CD4-positive, alpha-beta T cell treated with Interleukin-10 for 1 hour (primary cell): ENCODE measurements around the gene TMEM123.

ENCODE experiments used
- DNase-seq: peaks from one replicate; pipeline ENCODE4 v3.0.0-alpha.2; 2020

TMEM123 gene

DNA sequence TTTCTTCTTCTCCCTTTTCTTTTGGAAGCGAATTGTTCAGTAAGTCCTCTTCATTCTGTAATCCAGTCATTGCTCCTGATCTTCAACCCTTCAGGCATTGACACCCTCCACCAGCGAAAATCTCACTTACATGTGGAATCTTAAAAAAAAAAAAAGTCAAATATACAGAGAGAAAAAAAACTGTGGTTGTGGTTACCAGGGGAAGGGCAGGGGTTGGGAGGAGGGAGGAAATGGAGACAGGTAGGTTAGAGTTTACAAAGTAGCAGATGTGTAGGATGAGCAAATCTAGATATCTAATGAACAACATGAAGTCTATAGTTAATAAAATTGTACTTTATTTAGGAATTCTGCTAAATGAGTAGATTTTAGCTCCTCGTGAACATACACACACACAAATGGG is 17.7 kb upstream of the TMEM123 start:
- peak; percentile 52 for DNase-seq

DNA sequence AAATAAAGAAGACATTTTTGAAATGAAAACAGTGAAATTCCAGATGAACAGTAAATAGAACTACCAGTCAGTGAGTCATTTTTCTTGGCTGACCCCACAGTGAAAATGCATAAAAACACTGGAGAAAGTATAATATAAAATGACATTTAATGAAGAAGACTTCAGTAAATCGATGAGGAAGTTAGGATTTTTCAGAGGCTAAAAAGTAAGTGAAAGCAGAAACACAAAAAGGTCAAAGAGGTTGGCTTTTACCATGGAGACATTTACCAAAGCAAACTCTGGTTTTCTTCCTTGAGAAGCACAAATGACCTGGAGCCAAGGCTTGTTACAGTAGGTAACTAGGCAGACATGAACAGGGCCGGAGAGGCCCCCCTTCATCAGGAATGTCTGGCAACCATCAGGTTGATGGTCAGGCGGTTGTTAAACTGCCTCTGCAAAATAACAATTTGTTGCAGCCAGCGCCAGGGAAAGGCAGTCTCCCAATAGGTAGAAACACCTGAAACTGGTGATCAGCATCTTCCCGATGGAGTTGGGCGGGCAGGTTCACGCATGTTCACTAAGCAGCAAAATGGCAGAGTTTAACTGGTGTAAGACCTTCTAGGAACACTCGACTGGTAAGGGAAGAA is 16.7 kb upstream of the TMEM123 start:
- no peak for DNase-seq

DNA sequence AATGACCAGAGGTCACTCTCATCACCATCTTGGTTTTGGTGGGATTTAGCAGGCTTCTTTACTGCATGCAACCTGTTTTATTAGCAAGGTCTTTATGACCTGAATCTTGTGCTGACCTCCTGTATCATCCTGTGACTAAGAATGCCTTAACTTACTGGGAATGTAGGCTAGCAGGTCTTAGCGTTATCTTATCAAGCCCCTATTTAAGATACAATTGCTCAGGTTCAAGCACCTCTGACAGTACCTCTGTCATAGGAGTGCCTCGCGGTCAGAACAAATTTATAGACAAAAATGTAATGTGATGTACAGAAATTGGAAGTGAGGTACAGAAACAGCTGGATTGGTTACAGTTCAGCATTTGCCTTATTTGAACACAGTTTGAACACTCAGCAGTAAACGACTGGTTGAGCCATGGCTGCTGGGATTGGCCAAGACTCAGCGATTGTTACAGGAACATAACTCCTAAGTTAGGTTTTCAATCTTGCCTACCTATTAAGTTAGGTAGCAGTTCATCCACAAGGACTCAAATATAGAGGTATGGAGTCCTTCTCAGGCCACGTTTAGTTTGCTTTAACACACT is 16.1 kb upstream of the TMEM123 start:
- DNase-seq, result no peak

DNA sequence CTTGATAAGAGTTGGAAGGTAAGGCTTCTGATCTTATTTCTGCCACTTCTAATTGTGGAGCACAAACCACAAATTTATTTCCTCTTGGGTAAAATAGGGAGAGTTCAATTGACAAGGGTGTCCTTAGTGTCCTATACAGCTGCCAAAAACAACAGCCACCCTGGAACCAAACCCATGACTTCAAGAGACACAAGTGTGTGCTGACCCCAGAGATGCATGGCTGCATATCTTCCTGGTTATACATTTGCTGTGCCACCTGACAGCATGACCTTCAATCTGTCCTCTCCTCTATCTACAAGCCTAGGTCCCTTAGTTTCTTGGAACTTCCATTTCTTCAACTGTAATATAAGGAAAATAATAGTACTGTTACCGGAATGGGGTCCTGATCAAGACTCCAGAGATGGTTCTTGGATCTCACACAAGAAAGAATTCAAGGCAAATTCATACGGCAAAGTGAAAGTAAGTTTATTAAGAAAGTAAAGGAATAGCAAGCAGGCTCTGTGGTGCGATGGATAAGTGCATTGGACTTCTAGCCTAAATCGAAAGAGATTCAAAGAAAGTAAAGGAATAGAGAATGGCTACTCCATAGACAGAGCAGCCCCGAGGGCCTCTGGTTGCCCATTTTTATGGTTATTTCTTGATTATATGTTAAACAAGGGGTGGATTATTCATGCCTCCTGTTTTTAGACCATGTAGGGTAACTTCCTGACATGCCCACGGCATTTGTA is 15.5 kb upstream of the TMEM123 start:
- no peak for DNase-seq

DNA sequence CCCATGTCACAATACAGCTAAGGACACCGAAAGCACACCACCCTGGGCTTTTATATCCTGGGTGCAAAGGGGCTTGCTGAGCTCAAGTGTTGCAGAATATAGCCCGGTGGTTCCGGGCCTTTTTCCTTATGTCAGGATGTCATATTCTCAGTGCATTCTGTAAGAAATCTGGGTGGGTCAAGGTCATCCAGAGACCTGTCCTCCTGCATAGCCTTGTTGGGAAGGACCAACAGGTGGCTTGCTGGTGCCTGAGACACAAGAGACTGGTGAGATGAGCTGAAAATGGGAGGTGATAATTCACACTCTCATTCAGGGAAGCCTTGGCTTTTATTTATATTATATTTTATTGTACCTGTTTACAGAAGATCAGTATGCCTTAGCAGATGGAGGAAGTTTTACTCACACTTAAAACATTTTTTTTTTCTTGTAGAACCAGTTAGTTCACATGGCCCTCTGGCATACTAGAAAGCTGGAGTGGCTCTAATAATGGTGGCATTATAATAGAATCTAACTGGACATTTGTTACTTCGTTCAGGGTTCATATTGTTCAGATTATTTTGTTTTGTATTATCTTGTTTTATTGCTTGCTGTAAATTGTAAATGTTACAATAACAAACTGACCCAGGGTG is 14.6 kb upstream of the TMEM123 start:
- DNase-seq, result no peak

DNA sequence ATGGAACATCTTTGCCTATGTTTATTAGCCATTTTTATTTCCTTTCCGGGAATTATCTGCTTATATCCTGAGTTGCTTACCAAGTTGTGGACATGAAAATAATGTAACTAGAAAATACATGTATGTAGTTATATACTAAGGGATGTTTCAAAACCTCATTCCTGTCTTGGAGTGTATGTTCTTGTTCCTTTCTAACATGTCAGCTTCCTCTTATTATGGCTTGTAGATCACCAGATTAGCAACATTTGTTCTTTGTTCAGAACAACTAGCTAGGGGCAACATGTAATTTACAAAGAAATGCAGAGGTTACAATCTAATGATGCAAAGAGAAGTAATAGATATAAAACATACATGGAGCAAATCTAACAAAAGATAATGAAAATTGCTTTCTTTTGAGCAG is 13.1 kb upstream of the TMEM123 start:
- no peak for DNase-seq

DNA sequence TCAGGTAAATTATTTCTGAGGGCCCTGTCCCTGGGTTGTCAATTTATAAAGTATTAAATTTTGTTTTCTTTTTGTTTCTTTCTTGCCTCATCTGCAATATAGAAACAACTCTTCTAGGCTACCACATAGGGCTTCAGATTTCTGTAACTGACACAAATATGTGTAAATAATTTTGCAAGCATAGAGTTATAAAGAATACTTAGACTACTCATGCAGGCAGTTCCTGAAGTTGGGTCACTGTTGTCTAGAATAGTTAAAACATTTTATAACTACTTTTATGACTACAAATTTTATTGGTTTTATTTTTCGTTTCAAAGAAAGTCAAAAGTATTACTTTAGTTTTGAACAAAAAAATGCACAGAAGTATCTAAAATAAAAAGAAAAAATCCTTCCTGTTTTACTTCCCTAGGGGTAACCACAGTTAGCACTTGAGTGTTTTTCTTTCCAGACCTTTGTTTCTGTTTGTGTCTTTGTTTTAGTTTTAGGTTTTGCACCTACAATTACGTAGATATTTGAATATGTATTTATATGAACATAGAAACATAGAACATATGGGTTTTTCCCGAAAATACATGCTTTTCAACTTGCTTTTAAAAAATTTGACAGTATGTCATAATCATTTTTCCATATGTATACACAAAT is 12.4 kb upstream of the TMEM123 start:
- DNase-seq, result no peak

DNA sequence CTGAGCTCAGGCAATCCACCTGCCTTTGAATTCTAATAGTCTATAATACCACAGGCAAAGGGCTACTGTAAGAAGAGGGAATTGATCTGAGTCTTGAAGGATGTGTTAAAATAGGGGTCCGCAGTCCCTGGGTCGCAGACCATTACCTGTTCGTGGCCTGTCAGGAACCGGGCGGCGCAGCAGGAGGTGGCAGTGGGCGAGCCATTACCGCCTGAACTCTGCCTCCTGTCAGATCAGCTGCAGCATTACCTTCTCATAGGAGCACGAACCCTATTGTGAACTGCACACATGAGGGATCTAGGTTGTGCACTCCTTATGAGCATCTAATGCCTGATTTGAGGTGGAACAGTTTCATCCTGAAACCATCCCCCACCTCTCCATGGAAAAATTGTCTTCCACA is 11.5 kb upstream of the TMEM123 start:
- no peak for DNase-seq

DNA sequence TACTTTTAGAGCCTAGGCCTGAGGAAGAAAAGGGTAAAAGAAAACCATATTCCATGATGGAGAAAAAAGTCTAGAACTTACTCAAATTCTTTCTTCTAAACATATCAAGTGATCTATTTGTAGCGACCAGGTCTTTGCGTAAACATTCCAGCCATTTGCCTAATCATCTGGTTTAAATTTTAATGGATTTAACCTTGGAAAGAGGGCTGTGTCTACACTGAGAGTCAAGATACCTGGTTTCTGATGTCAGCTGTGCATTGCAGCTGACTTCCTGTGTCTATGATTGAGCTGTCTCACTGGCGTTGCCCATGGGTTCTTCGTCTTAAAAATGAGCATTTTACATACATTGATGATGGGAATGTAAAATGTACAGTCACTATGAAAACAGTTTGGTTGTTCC is 10.0 kb upstream of the TMEM123 start:
- DNase-seq, result no peak

DNA sequence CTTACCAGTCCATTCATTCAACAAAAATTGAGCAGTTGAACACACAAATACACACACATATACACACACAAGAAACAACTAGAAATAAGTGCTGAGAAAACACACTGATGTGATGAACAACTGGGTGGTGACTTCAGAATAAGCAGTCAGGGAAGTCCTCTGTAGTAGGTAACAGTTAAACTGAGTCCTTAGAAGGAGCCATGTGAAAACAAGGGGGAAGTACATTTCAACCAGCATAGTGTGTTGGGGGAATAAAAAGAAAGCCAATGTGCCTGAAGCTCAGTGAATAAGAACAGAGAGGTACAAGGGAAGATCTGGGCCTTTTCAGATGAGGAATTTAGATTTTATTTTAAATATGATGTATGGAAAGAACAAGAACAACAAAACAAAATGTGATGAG is 6.8 kb upstream of the TMEM123 start:
- DNase-seq, result no peak

DNA sequence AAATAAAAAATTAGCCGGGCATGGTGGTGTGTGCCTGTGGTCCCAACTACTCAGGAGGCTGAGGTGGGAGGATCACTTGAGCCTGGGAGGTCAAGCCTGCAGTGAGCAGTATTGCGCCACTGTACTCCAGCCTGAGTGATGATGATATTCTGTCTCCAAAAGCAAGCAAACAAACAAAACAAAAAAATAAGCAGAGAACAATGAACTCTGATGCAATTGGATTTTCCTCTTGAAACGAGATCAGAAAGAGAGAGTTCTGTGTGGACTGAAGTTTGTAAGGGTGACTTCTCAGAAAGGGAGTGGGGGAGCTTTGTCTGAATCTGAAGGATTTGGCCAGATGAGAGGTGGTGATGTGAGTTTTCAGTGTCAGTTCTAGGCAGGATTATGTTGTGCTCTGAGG is 6.0 kb upstream of the TMEM123 start:
- no peak for DNase-seq

DNA sequence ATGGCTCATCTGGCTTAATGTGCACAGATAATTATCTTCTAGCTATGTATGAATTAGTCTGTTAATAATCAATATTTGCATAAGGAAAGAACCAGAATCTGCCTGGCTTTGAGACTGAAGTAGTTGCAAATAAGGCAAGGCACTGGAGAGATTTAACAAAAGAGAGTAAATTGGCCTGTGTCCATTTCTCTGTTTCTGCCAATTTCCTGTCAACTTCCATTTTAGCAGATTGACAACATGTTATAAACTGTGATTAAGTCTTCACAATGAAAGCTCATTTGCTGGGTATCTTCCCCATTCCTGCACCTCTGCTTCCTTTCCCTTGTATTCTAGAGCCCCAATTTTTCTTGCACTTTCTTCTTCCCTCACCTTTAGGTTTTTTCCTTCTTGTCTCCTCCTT is 5.3 kb upstream of the TMEM123 start:
- no peak for DNase-seq

DNA sequence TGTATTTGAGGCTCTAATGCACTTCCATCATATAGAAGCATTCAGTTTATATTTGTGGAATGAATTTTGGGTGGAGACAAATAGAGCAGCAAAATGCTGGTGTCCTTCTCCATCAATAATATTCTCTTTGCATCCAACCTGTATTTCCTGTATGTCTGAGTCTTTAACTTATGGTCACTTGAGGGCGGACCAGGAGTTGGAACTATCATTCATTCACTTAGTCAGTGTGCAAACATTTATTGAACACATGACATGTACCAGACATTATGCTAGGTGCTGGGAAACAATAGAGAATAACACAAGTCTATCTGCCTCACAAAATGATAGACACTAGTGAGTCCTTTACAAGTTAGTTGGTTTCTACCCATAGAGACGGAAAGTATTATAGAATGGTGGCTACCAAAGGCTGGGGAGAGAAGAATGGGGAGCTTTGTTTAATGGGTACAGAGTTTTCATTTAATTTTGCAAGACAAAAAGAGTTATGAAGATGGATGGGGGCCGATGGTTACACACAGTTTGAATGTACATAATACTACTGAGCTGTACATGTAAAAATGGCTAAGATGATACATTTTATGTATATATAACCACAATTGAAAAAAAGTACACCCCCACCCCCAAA is 4.6 kb upstream of the TMEM123 start:
- DNase-seq, result no peak

DNA sequence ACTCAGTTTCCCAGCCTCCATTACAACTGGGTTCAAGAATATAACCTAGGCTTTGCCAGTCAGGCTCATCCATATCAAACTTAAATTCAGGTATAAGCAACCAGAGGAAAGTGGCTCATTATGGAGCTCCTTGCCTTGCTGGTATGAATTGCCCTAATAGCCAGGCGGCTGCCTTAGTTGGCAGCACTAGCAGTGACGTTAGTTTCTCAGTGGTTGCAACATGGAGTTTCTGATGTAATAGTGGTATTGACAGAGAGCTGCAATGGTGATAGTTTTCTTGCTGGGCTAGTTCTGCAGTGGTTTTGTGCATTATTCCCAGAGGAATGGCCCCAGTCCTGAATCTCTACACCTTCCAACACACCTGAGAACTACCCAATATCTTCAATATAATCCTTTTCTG is 3.8 kb upstream of the TMEM123 start:
- DNase-seq, result no peak

DNA sequence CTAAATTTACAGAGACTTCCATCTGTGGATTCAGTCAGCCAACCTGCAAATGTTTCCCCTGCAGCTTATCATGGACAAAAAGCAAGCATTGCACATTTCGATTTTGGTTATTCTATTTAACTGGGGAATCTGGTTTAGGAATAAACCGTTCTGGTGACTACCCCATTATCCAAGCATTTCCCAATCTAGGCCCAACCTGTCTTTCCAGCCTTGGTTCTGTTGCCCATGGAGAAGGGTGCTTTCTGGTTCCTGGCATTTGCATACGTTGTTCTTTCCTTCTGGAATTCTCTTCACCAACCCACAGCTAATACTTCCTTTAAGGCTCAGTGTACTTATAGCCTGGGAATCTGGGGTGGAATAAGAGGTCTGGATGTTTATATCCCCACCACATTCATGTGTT is 1.4 kb upstream of the TMEM123 start:
- DNase-seq, result no peak

DNA sequence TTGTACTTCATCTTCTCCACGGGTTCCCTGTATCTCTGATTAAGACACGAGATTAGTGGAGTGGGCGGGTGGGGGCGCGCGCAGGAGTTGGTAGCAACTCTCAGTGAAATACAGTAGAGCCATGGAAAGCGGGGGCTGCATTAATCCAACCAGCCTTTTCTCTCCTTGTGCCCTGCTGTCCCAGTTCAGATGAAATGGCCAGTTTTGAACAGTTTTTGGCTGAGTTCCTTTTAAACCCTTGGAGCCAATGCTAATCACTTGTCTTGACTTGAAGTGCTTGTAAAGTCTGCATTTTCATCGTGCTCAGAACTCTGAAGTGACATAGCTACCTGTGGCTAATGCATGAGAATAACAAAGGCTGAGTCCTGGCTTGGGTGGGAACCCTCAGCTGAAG is 734 bp upstream of the TMEM123 start:
- no peak for DNase-seq

DNA sequence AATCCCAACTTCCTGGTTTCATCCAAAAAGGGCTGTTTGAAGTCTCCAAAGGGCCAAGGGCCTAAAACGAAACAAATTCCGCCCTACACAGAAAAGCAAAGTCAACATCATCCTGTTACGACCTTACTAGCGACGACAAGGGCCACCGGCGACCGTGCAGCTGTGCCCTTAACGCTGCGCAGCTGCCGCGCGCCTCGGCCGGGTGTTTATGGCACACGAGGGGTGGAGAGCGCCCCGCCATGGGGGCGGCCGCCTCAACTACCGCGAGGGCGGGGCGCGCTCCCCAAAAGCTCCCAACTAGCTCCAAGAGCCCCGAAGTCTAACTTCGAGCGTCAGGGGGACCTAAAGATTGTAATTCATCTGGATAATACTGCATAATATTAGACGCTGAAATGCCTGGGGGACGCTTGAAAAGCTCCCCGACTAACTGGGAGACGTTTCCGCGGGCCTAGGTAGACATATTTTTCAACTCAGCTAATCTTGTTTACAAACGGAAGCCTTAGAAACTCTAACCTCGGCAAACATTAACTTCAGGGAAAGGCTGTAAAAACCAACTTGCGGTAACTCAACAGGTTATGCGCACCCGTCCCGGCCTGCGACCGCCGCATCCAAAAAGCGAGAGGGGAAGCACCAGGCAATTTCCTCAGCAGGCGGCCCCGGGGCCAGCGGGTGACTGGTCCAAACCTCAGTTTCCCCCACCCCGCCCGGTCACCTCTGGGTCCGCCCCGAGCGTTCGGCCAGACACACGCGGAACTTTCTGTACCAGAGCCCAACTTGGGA is 694 bp downstream of the TMEM123 start:
- peak; percentile 79 for DNase-seq

DNA sequence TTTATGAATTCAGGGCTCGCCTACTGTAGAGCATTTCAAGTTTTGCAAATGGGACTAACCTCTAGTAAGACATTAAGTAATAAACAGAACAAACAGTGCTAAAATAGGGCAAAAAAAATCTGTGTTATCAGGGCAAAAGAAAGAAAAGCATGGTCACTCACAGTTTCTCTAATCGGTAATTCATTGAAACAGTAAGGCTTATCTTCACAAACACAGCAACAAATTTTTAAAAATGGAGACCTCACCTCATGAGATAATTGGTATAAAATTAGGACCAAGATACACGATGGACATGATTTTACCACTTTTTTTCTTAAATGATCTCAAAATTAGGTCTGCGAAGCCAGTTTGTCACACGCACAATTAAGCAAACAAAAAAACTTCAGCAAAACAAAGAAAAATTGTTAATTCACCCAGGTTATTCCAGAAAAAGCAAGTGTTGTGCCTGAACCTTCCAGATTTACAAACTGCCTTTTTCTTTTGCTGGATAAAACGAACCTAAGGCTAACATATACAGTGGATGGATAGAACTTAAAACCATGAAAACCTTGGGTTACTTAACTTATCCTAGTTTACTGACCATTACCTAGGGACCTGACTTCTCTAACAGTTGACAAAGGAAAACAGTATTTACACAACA is 1.4 kb downstream of the TMEM123 start:
- no peak for DNase-seq

DNA sequence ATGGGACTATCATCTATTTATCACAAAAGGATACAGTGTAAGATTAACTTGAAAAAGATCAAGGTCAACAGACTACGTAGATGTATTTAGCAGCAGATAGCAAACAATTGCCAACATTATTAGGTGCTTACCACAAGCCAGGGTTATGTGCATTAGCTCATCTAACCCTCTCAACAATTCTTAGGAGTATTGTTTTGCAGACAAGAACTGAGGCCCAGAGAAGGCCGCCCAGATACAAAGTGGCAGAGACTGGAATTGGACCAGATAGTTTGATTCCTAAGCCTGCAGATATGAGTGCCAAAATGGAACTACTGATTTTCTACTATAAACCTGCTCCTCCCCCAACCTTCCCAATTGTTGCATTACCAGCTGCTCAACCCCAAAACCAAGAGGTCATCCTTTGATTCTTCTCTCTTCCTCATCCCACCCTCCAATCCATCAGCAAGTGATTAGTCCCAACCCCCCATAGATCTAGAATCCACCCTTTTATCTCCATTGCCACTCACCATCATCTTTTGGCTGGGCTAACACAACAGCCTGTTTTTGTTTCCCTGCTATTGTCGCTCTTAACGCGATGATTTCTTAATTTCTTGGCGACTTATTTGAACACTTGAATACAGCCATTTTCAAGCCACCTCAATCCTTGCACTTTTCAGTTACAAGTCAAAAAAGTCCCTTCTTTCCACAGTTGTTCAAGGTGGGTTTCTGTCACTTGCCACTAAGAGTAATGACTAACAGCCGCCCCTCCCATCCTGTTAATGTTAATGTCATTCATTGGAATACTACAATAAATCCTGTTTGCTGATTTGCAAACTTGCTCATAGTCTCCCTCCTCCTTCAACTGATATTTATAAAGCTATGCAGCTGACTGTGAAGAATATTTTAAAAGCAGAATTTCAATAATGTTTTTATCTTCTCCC is 2.7 kb downstream of the TMEM123 start:
- DNase-seq, result no peak

DNA sequence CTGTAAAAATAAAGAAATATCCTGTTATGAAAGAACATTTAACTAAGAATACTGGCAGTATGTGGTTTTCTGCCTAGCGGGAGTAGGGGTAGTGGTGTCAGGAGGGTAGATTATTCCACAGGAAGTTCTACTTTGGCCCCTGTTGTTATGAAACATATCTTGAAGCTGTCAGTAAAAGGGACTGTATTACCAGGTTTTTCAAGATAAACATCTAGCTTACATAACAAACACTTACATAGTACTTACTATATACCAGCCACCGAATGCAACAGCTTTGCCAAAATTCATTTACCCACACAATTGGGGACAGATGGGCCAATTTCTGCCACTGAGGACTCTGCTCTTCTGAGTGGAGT is 3.7 kb downstream of the TMEM123 start:
- peak; percentile 31 for DNase-seq
